ENCODE data around the gene RBM24.

GRCh38 chr6:17289630-17290061 is 8.5 kb downstream of the RBM24 start:
- TF ChIP-seq, protein P1, sequence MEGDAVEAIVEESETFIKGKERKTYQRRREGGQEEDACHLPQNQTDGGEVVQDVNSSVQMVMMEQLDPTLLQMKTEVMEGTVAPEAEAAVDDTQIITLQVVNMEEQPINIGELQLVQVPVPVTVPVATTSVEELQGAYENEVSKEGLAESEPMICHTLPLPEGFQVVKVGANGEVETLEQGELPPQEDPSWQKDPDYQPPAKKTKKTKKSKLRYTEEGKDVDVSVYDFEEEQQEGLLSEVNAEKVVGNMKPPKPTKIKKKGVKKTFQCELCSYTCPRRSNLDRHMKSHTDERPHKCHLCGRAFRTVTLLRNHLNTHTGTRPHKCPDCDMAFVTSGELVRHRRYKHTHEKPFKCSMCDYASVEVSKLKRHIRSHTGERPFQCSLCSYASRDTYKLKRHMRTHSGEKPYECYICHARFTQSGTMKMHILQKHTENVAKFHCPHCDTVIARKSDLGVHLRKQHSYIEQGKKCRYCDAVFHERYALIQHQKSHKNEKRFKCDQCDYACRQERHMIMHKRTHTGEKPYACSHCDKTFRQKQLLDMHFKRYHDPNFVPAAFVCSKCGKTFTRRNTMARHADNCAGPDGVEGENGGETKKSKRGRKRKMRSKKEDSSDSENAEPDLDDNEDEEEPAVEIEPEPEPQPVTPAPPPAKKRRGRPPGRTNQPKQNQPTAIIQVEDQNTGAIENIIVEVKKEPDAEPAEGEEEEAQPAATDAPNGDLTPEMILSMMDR (IDR thresholded peaks at IDR 0.05): peak in 1 of 6 experiments; percentile 16
- TF ChIP-seq POLR2A (IDR thresholded peaks at IDR 0.05): peak in 1 of 2 donors; percentile 42

Measured in thyroid gland (tissue), 4 donors.